H1 (cell line): ENCODE measurements around the gene NPAT. TPM values are rescaled to one million over a fixed set of nuclear protein-coding genes. Genes with fewer than 3 reads are reported as not detected.

Experiments used
- CTCF ChIA-PET: fragments of 300-600 bp; sonication (Branson Sonifier 250); formaldehyde crosslinking; loops from one replicate; lab custom pipeline; 2021; ENCODE audit not compliant: partially characterized antibody; lab: Charles Lee
- POLR2A ChIA-PET: fragments of 300-600 bp; sonication (Branson Sonifier 250); formaldehyde crosslinking; loops from one replicate; lab custom pipeline; 2021; ENCODE audit warnings: inconsistent platforms; ENCODE audit not compliant: partially characterized antibody; lab: Charles Lee
- DNase-seq, 2 experiments: peaks; one replicate each; pipeline versions ENCODE4 v3.0.0 to v3.0.0-alpha.2; 2010 to 2022; ENCODE audit warnings: low spot score in 2 of 2, low read depth in 1 of 2, mixed read lengths in 1 of 2
- FAIRE-seq: peaks from 2 replicates; lab custom pipeline; 2011; peaks lifted over from hg19 to GRCh38; lab: Jason Lieb, UNC
- H2AFZ ChIP-seq: 2 replicates; pipeline ENCODE4 v1.8.1; 2012; ENCODE audit warnings: low read length, inconsistent platforms
- H2AK5ac ChIP-seq: 2 replicates; pipeline ENCODE4 v1.6.1; 2013; ENCODE audit warnings: low read depth, low read length
- H2BK120ac ChIP-seq: replicated peaks from 2 replicates; pipeline ENCODE3; 2013; ENCODE audit warnings: low read depth, low read length, inconsistent platforms
- H2BK12ac ChIP-seq: 2 replicates; pipeline ENCODE4 v1.6.1; 2013; ENCODE audit warnings: low read depth, low read length
- H2BK15ac ChIP-seq: 2 replicates; pipeline ENCODE4 v1.6.1; 2013; ENCODE audit warnings: low read length
- H2BK20ac ChIP-seq: 2 replicates; pipeline ENCODE4 v1.6.1; 2013; ENCODE audit warnings: low read length
- H2BK5ac ChIP-seq: 2 replicates; pipeline ENCODE4 v1.6.1; 2013; ENCODE audit warnings: low read depth, low read length
- H3K14ac ChIP-seq: 2 replicates; pipeline ENCODE4 v1.6.1; 2013; ENCODE audit warnings: inconsistent platforms; ENCODE audit not compliant: insufficient read length
- H3K18ac ChIP-seq: 2 replicates; pipeline ENCODE4 v1.6.1; 2013; ENCODE audit warnings: low read length; ENCODE audit errors: extremely low read depth
- H3K23ac ChIP-seq: 2 replicates; pipeline ENCODE4 v1.6.1; 2013; ENCODE audit warnings: inconsistent platforms; ENCODE audit not compliant: insufficient read length
- H3K23me2 ChIP-seq: 2 replicates; pipeline ENCODE4 v1.6.1; 2013; ENCODE audit warnings: low read depth, low read length
- H3K27ac ChIP-seq: 2 replicates; pipeline ENCODE4 v1.6.1; 2011; ENCODE audit warnings: low read depth, low read length, inconsistent platforms
- H3K27me3 ChIP-seq, 4 experiments: replicated peaks in 1 of 4; 1 replicate in 1 of 4; 2 replicates in 3 of 4; pipeline versions ENCODE4 v1.6.1 to v1.8.1; 2011 to 2013; ENCODE audit warnings: low read length in 3 of 4, mild to moderate bottlenecking in 3 of 4, inconsistent platforms in 2 of 4, mixed read lengths in 2 of 4, moderate library complexity in 1 of 4; ENCODE audit not compliant: control insufficient read depth in 3 of 4, insufficient read depth in 3 of 4; ENCODE audit errors: extremely low read depth in 1 of 4
- H3K36me3 ChIP-seq, 4 experiments: 2 replicates each; pipeline versions ENCODE4 v1.6.1 to v1.8.1; 2011 to 2013; ENCODE audit warnings: mild to moderate bottlenecking in 4 of 4, low read length in 3 of 4, moderate library complexity in 2 of 4, control low read depth in 1 of 4, inconsistent platforms in 1 of 4; ENCODE audit not compliant: insufficient read depth in 4 of 4, control insufficient read depth in 2 of 4
- H3K4ac ChIP-seq: replicated peaks from 2 replicates; pipeline ENCODE3; 2013; ENCODE audit warnings: low read length, low read depth, mixed read lengths, inconsistent platforms; ENCODE audit not compliant: insufficient read length
- H3K4me1 ChIP-seq, 4 experiments: replicated peaks in 1 of 4; 1 replicate in 1 of 4; 2 replicates in 3 of 4; pipeline versions ENCODE4 v1.6.1 to v1.8.1; 2011 to 2013; ENCODE audit warnings: low read length in 3 of 4, inconsistent platforms in 2 of 4, mixed read lengths in 1 of 4; ENCODE audit not compliant: insufficient read depth in 4 of 4, control insufficient read depth in 3 of 4
- H3K4me2 ChIP-seq, 2 experiments: 2 replicates each; pipeline versions ENCODE4 v1.6.1 to v1.8.1; 2011 to 2013; ENCODE audit warnings: low read depth in 2 of 2, low read length in 2 of 2, control low read depth in 1 of 2, inconsistent platforms in 1 of 2, mild to moderate bottlenecking in 1 of 2; ENCODE audit not compliant: insufficient read depth in 1 of 2
- H3K4me3 ChIP-seq, 4 experiments: fragments of 200-600, 300-600 bp in 1 of 4; sonication (generic), shearing (Covaris generic), sonication (Bioruptor Twin) in 1 of 4; 2 replicates each; pipeline versions ENCODE4 v1.5.1 to v1.8.1; 2011 to 2016; ENCODE audit warnings: low read length in 4 of 4, low read depth in 3 of 4, control low read depth in 2 of 4, inconsistent platforms in 2 of 4, mild to moderate bottlenecking in 2 of 4, mixed read lengths in 1 of 4, moderate library complexity in 1 of 4; ENCODE audit not compliant: insufficient read depth in 2 of 4; ENCODE audit errors: extremely low read depth in 1 of 4
- H3K56ac ChIP-seq: replicated peaks from 2 replicates; pipeline ENCODE3; 2013; ENCODE audit warnings: low read depth, mild to moderate bottlenecking, mixed read lengths, low read length, inconsistent platforms; ENCODE audit not compliant: insufficient read length
- H3K79me1 ChIP-seq: 2 replicates; pipeline ENCODE4 v1.6.1; 2013; ENCODE audit warnings: low read depth, low read length, control low read depth
- H3K79me2 ChIP-seq, 2 experiments: 2 replicates each; pipeline versions ENCODE4 v1.6.1 to v1.8.1; 2012 to 2013; ENCODE audit warnings: low read length in 2 of 2, mild to moderate bottlenecking in 2 of 2, inconsistent platforms in 1 of 2; ENCODE audit not compliant: insufficient read depth in 2 of 2, control insufficient read depth in 1 of 2
- H3K9ac ChIP-seq, 4 experiments: replicated peaks in 1 of 4; 1 replicate in 1 of 4; 2 replicates in 3 of 4; pipeline versions ENCODE4 v1.6.1 to v1.8.1; 2011 to 2013; ENCODE audit warnings: low read depth in 3 of 4, low read length in 3 of 4, control low read depth in 2 of 4, mild to moderate bottlenecking in 2 of 4, moderate library complexity in 2 of 4, inconsistent platforms in 1 of 4; ENCODE audit errors: extremely low read depth in 1 of 4
- H3K9me3 ChIP-seq, 2 experiments: 2 replicates each; pipeline versions ENCODE4 v1.6.1 to v1.8.1; 2012 to 2013; ENCODE audit warnings: mild to moderate bottlenecking in 2 of 2, moderate library complexity in 2 of 2, control low read depth in 1 of 2, inconsistent platforms in 1 of 2, low read depth in 1 of 2, low read length in 1 of 2, mixed read lengths in 1 of 2; ENCODE audit not compliant: insufficient read depth in 2 of 2
- H4K20me1 ChIP-seq, 2 experiments: replicated peaks in 1 of 2; 2 replicates each; pipeline versions ENCODE3 to v1.8.1; 2011 to 2013; ENCODE audit warnings: inconsistent platforms in 2 of 2, low read length in 2 of 2, mild to moderate bottlenecking in 1 of 2; ENCODE audit not compliant: insufficient read depth in 2 of 2, control insufficient read depth in 1 of 2
- H4K5ac ChIP-seq: 2 replicates; pipeline ENCODE4 v1.6.1; 2013; ENCODE audit warnings: low read length, low read depth, mixed read lengths, inconsistent platforms; ENCODE audit not compliant: insufficient read length
- H4K8ac ChIP-seq: 2 replicates; pipeline ENCODE4 v1.8.0; 2013; ENCODE audit warnings: mild to moderate bottlenecking, moderate library complexity, low read length, inconsistent platforms; ENCODE audit not compliant: insufficient read depth; ENCODE audit errors: extremely low read depth
- H4K91ac ChIP-seq: replicated peaks from 2 replicates; pipeline ENCODE3; 2013; ENCODE audit warnings: low read length, mixed read lengths, inconsistent platforms; ENCODE audit not compliant: insufficient read length
- CREB1 ChIP-seq: IDR thresholded peaks from 2 replicates; pipeline ENCODE4 v1.6.1; 2012; ENCODE audit warnings: inconsistent platforms
- CTBP2 ChIP-seq: IDR thresholded peaks from 2 replicates; pipeline ENCODE4 v1.7.0; 2011; ENCODE audit warnings: borderline replicate concordance, mild to moderate bottlenecking, moderate library complexity, mixed read lengths, low read length; ENCODE audit not compliant: insufficient read depth, insufficient read length
- EGR1 ChIP-seq: IDR thresholded peaks from 2 replicates; pipeline ENCODE4 v1.6.1; 2011; ENCODE audit warnings: low read depth, low read length, borderline replicate concordance
- FOSL1 ChIP-seq: IDR thresholded peaks from 2 replicates; pipeline ENCODE4 v1.6.1; 2011; ENCODE audit warnings: mild to moderate bottlenecking, low read depth, low read length, moderate library complexity; ENCODE audit not compliant: insufficient read depth
- GABPA ChIP-seq: IDR thresholded peaks from 2 replicates; pipeline ENCODE4 v1.6.1; 2011; ENCODE audit warnings: mild to moderate bottlenecking, low read length, moderate library complexity, borderline replicate concordance; ENCODE audit not compliant: insufficient read depth
- HDAC6 ChIP-seq: IDR thresholded peaks from one replicate; pipeline ENCODE4 v1.7.1; 2012; ENCODE audit warnings: low read depth, mild to moderate bottlenecking, inconsistent platforms, low read length, moderate library complexity
- POLR2A ChIP-seq, 2 experiments: IDR thresholded peaks; 1 replicate in 1 of 2; 2 replicates in 1 of 2; pipeline ENCODE4 v1.6.1; 2011; ENCODE audit warnings: low read depth in 2 of 2, low read length in 2 of 2, mild to moderate bottlenecking in 2 of 2; ENCODE audit errors: control extremely low read depth in 1 of 2
- RXRA ChIP-seq: IDR thresholded peaks from 2 replicates; pipeline ENCODE4 v1.6.1; 2011; ENCODE audit warnings: low read depth, mild to moderate bottlenecking, low read length, moderate library complexity; ENCODE audit not compliant: insufficient read depth
- SAP30 ChIP-seq: fragments of 300-600 bp; sonication (generic); IDR thresholded peaks from 2 replicates; pipeline ENCODE4 v1.7.1; 2012; ENCODE audit warnings: low read length, moderate library complexity, mild to moderate bottlenecking, inconsistent platforms; ENCODE audit not compliant: insufficient read depth, insufficient replicate concordance
- SIRT6 ChIP-seq: IDR thresholded peaks from one replicate; pipeline ENCODE4 v1.7.1; 2012; ENCODE audit warnings: low read length, inconsistent platforms
- SP4 ChIP-seq: IDR thresholded peaks from 2 replicates; pipeline ENCODE4 v1.6.1; 2012; ENCODE audit warnings: low read length, inconsistent platforms
- TBP ChIP-seq: IDR thresholded peaks from 2 replicates; pipeline ENCODE4 v1.6.1; 2011; ENCODE audit warnings: low read depth, low read length, improper control_type of control experiment
- WGBS, 2 experiments: shearing (Covaris generic) in 1 of 2; methylation state at CpG; one replicate each; pipeline versions ENCODE4 v1.1.6 to v1.1.7; 2013 to 2015; ENCODE audit warnings: low lambda C conversion rate in 2 of 2, mixed read lengths in 2 of 2, inconsistent platforms in 1 of 2, low coverage in 1 of 2, missing lambda C conversion rate in 1 of 2; ENCODE audit not compliant: insufficient replicate concordance in 2 of 2, insufficient coverage in 1 of 2, insufficient read length in 1 of 2; ENCODE audit errors: extremely low coverage in 1 of 2, missing lambda C conversion rate in 1 of 2; 5-methylcytosine and 5-hydroxymethylcytosine counted together
- polyA plus RNA-seq, 7 experiments: library from polyadenylated mRNA; depleted of rRNA in 3 of 7; stranded (reverse) in 5 of 7; unstranded in 2 of 7; fragments of >200 nt in 5 of 7; fragments of 200-250 nt in 2 of 7; gene quantifications; 1 replicate in 5 of 7; 2 replicates in 1 of 7; 4 replicates in 1 of 7; pipeline versions ENCODE4 v1.2.1 to v1.2.3, GENCODE V29; 2011 to 2013; ENCODE audit warnings: missing spikeins in 2 of 7, mixed read lengths in 2 of 7
- total RNA-seq: library from RNA; stranded (reverse); fragmentation: NEBNext Ultra II Directional; extraction: Animal tissue kit (Norgen Biotek cat#: 25700); gene quantifications from 2 replicates; pipeline ENCODE4 v1.2.1, GENCODE V29; 2021

NPAT gene
- total and polyA plus RNA-seq, 2 of the 8 experiments (the other 6 are each of a cell fraction or from before 2014, with no cell fraction given), result 4.6 to 23.4 TPM

DNA sequence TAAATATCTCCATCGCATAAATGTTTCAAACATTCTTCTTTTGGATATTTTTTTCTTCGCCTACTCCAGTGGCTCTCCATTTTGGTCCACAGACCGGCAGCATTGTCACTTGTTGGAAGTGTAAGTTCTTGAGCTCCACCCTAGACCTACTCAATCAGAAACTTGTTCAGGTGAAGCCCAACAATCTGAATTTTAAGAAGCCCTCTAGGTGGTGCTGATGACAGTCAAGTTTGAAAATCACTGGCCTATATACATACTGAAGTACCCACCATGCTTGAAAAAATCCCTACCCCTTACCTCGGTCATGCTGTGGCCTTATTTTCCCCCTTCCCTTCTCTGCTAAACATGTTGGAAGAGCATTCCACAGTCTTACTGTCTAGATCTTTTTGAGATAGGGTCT, 111.3 kb downstream of the NPAT start:
- H3K79me1 ChIP-seq, result no peaks in the 10 kb centered on the region
- H3K36me3 ChIP-seq, result peaks cover 0 to 4% (median 0%) of the 10 kb centered on the region in 4 experiments; a peak in 1 of 8 replicates
- no peak overlapping the region for H3K4me2 ChIP-seq
- H4K91ac ChIP-seq, result no peak overlapping the region
- no peak overlapping the region for H2BK20ac ChIP-seq
- no peak overlapping the region for H2BK120ac ChIP-seq
- no peak overlapping the region for H3K23ac ChIP-seq
- H3K14ac ChIP-seq, result no peak overlapping the region
- H3K18ac ChIP-seq, result no peak overlapping the region
- no peaks in the 10 kb centered on the region for H3K79me2 ChIP-seq
- H4K8ac ChIP-seq, result no peak overlapping the region
- WGBS, 2 experiments, result 93% methylated on average over 4 of the region's 4 CpGs; no CpG with 5 or more reads in 1 of the 2 experiments
- no peak overlapping the region for H4K5ac ChIP-seq
- H3K9ac ChIP-seq, result no peak overlapping the region
- no peak overlapping the region for H3K27ac ChIP-seq
- POLR2A ChIA-PET, result interaction anchor here (0.6 to 1.1 kb wide), 2 partner anchors 9 to 101 kb away, joined by 3 read pairs; no protein-coding TSS in a partner anchor
- no peaks in the 10 kb centered on the region for H3K23me2 ChIP-seq
- no peak overlapping the region for H3K56ac ChIP-seq
- DNase-seq (no peak), FAIRE-seq (no peak)
- no peaks in the 10 kb centered on the region for H4K20me1 ChIP-seq
- no peak overlapping the region for H2AK5ac ChIP-seq
- CTCF ChIA-PET, result interaction anchor here (0.7 to 2.3 kb wide), 7 partner anchors 9 to 137 kb away, joined by 3 to 9 read pairs (median 3); no protein-coding TSS in a partner anchor
- no peak for TF ChIP-seq TBP
- no peak for TF ChIP-seq GABPA
- no peak for TF ChIP-seq SAP30
- no peak for TF ChIP-seq CREB1
- TF ChIP-seq SIRT6, result no peak
- TF ChIP-seq EGR1, result no peak
- TF ChIP-seq FOSL1, result no peak
- no peak for TF ChIP-seq RXRA
- no peak for TF ChIP-seq CTBP2
- no peak for TF ChIP-seq SP4
- TF ChIP-seq POLR2A (IDR thresholded peaks at IDR 0.05; ENCODE audit: control extremely low read depth in 1 of 2, low read depth in 2 of 2, low read length in 2 of 2), result no peak
- no peak for TF ChIP-seq HDAC6
- no peak overlapping the region for H2BK5ac ChIP-seq
- H2AFZ ChIP-seq, result no peak overlapping the region
- H3K9me3 ChIP-seq, result no peaks in the 10 kb centered on the region
- no peak overlapping the region for H3K4me3 ChIP-seq
- no peak overlapping the region for H3K4ac ChIP-seq
- no peaks in the 10 kb centered on the region for H3K27me3 ChIP-seq
- H2BK15ac ChIP-seq, result no peak overlapping the region
- no peak overlapping the region for H2BK12ac ChIP-seq
- H3K4me1 ChIP-seq, result peaks cover 0 to 8% (median 0%) of the 10 kb centered on the region in 4 experiments; a peak in 3 of 7 replicates
